Measurements from ENCODE around the gene OR2D2.
"Not testable (repeated sequence)": the region's sequence is repeated elsewhere in the genome, so short reads cannot be mapped to it uniquely, and the experiment has no call there.

GRCh38 chr11:6904804-6905203 is 12.5 kb upstream of the OR2D2 start:
- not testable (repeated sequence) for TF ChIP-seq CTCF (conservative IDR thresholded peaks at IDR 0.05; ENCODE audit: low read depth, low read length); EZH2 (IDR thresholded peaks at IDR 0.05; ENCODE audit: low read length, unreplicated experiment)
